HepG2 (cell line): ENCODE data around the gene LSM2. TPM values are rescaled to one million over a fixed set of nuclear protein-coding genes. Genes with fewer than 3 reads are reported as not detected.

Experiments used
- ATAC-seq: fragments of 200-7000 bp; cut with Tn5 transposase; 3 replicates; pipeline ENCODE4 v1.9.1; 2020; ENCODE audit warnings: mild to moderate bottlenecking, moderate library complexity
- BruUV-seq: library from RNA; stranded (reverse); fragments of 400-500 nt; replicated peaks from 2 replicates; lab custom pipeline; 2021; lab: Mats Ljungman, UMichigan
- CTCF ChIA-PET: fragments of 300-600 bp; formaldehyde crosslinking; extraction: SDS; loops from one replicate; lab custom pipeline; 2021; ENCODE audit warnings: low total read pairs, inconsistent platforms, low intra/inter-chr PET ratio; lab: Yijun Ruan, JAX
- POLR2A ChIA-PET: fragments of 350-600 bp; sonication (Branson Sonifier 250); formaldehyde crosslinking; loops from one replicate; lab custom pipeline; 2020; ENCODE audit warnings: antibody characterized with exemption, inconsistent platforms; lab: Yijun Ruan, JAX
- DNase-seq: peaks from one replicate; pipeline ENCODE4 v3.0.0-alpha.2; 2015; ENCODE audit warnings: low spot score
- FAIRE-seq: peaks from 3 replicates; lab custom pipeline; 2011; peaks lifted over from hg19 to GRCh38; lab: Jason Lieb, UNC
- H2AFZ ChIP-seq: one replicate; pipeline ENCODE4 v1.6.1; 2011; ENCODE audit warnings: low read length, inconsistent platforms
- H3K27ac ChIP-seq: fragments of 300-600 bp; 3 replicates; pipeline ENCODE4 v1.8.0; 2011; ENCODE audit warnings: mixed run types, mild to moderate bottlenecking, mixed read lengths, low read length, inconsistent platforms; ENCODE audit not compliant: insufficient read depth; ENCODE audit errors: extremely low read length
- H3K27me3 ChIP-seq, 2 experiments: fragments of 200-600 bp in 1 of 2; 2 replicates in 1 of 2; 3 replicates in 1 of 2; pipeline versions ENCODE4 v1.6.0 to v1.8.0; 2011; ENCODE audit warnings: low read length in 2 of 2, mild to moderate bottlenecking in 2 of 2, moderate library complexity in 2 of 2, inconsistent platforms in 1 of 2; ENCODE audit not compliant: insufficient read depth in 2 of 2, control insufficient read depth in 1 of 2
- H3K36me3 ChIP-seq, 2 experiments: fragments of 200-600 bp in 1 of 2; replicated peaks in 1 of 2; 2 replicates in 1 of 2; 3 replicates in 1 of 2; pipeline versions ENCODE4 v1.5.1 to v1.8.0; 2011; ENCODE audit warnings: low read length in 2 of 2, inconsistent platforms in 1 of 2; ENCODE audit not compliant: insufficient read depth in 2 of 2, control insufficient read depth in 1 of 2
- H3K4me1 ChIP-seq: 2 replicates; pipeline ENCODE4 v1.5.1; 2012; ENCODE audit warnings: low read length, inconsistent platforms; ENCODE audit not compliant: insufficient read depth
- H3K4me2 ChIP-seq: 2 replicates; pipeline ENCODE4 v1.6.0; 2011; ENCODE audit warnings: low read depth, low read length, inconsistent platforms
- H3K4me3 ChIP-seq, 3 experiments: fragments of 200-600 bp in 1 of 3; sonication (generic), shearing (Covaris generic) in 1 of 3; replicated peaks in 1 of 3; 2 replicates each; pipeline ENCODE4 v1.5.1; 2011 to 2016; ENCODE audit warnings: low read length in 3 of 3, inconsistent platforms in 2 of 3, low read depth in 2 of 3, mild to moderate bottlenecking in 2 of 3, control low read depth in 1 of 3, mixed read lengths in 1 of 3; ENCODE audit not compliant: insufficient read depth in 1 of 3
- H3K79me2 ChIP-seq: one replicate; pipeline ENCODE4 v1.6.1; 2011; ENCODE audit warnings: low read length, inconsistent platforms; ENCODE audit not compliant: insufficient read depth
- H3K9ac ChIP-seq: 2 replicates; pipeline ENCODE4 v1.6.0; 2011; ENCODE audit warnings: mild to moderate bottlenecking, low read depth, low read length, inconsistent platforms; ENCODE audit not compliant: insufficient read depth
- H3K9me3 ChIP-seq: 2 replicates; pipeline ENCODE4 v1.5.1; 2012; ENCODE audit warnings: mild to moderate bottlenecking, low read length
- H4K20me1 ChIP-seq: 2 replicates; pipeline ENCODE4 v1.6.0; 2011; ENCODE audit warnings: inconsistent platforms, mild to moderate bottlenecking, low read length, moderate library complexity; ENCODE audit not compliant: insufficient read depth
- ADNP ChIP-seq: sonication (generic); formaldehyde crosslinking; IDR thresholded peaks from 2 replicates; pipeline ENCODE4 v1.4.0; 2020; ENCODE audit warnings: missing genetic modification reagents
- HNRNPH1 ChIP-seq: fragments of 200-400 bp; formaldehyde crosslinking; optimal IDR thresholded peaks from 2 replicates; pipeline ENCODE3; 2017; ENCODE audit warnings: mild to moderate bottlenecking, low read depth, low read length
- HOXA7 ChIP-seq: sonication (generic); formaldehyde crosslinking; IDR thresholded peaks from 2 replicates; pipeline ENCODE4 v1.8.1; 2022; ENCODE audit warnings: mild to moderate bottlenecking, missing genetic modification reagents, moderate library complexity
- REXO4 ChIP-seq: sonication (generic); formaldehyde crosslinking; IDR thresholded peaks from 2 replicates; pipeline ENCODE4 v1.8.0; 2022; ENCODE audit warnings: missing genetic modification reagents, mild to moderate bottlenecking, borderline replicate concordance
- TEAD3 ChIP-seq: optimal IDR thresholded peaks from 2 replicates; pipeline ENCODE3; 2016; ENCODE audit warnings: borderline replicate concordance
- ZNF709 ChIP-seq: sonication (generic); formaldehyde crosslinking; IDR thresholded peaks from 2 replicates; pipeline ENCODE4 v1.5.0; 2020; ENCODE audit warnings: mild to moderate bottlenecking, missing genetic modification reagents
- WGBS: methylation state at CpG from one replicate; pipeline ENCODE4 v1.1.6; 2017; ENCODE audit warnings: low lambda C conversion rate; 5-methylcytosine and 5-hydroxymethylcytosine counted together
- in situ Hi-C: cut with HindIII; loops from 2 replicates; pipeline ENCODE4 v1.10.0; 2017; ENCODE audit warnings: low pct_unique_long_range_greater_than_20kb; ENCODE audit not compliant: extremely low pct_ligation_motif_present
- intact Hi-C: fragments of 100-400 bp; cut with micrococcal nuclease; formaldehyde crosslinking; loops from one replicate; pipeline ENCODE4 v1.10.0; 2022; ENCODE audit not compliant: unreplicated experiment
- polyA plus RNA-seq, 8 experiments: library from polyadenylated mRNA; depleted of rRNA in 3 of 8; stranded (reverse) in 7 of 8; unstranded in 1 of 8; fragments of >200 nt; fragmentation: Illumina TruSeq in 4 of 8; extraction: Trizol in 4 of 8; gene quantifications; 2 replicates each; pipeline versions ENCODE4 v1.2.1 to v1.2.3, GENCODE V29; 2011 to 2016; ENCODE audit warnings: low read depth in 4 of 8, missing spikeins in 1 of 8, mixed read lengths in 1 of 8; ENCODE audit not compliant: insufficient read depth in 1 of 8
- total RNA-seq, 5 experiments: library from RNA; depleted of rRNA; stranded (reverse); fragments of >200 nt; fragmentation: Illumina TruSeq; extraction: Trizol; gene quantifications; 2 replicates each; pipeline ENCODE4 v1.2.3, GENCODE V29; 2016; ENCODE audit warnings: low read depth in 1 of 5
- TF ChIP-seq, protein P1 (sequence below), 2 experiments: fragments of 450-650 bp in 1 of 2; sonication (generic) in 1 of 2; formaldehyde crosslinking in 1 of 2; IDR thresholded peaks; 2 replicates each; pipeline versions ENCODE4 v1.6.1 to v1.8.0; 2016 to 2022; ENCODE audit warnings: antibody characterized with exemption in 1 of 2, mild to moderate bottlenecking in 1 of 2, missing genetic modification reagents in 1 of 2

LSM2 gene
- total and polyA plus RNA-seq, 2 of the 13 experiments (the other 11 are each of a cell fraction or from before 2014, with no cell fraction given), result 69.4 to 90.5 TPM

DNA sequence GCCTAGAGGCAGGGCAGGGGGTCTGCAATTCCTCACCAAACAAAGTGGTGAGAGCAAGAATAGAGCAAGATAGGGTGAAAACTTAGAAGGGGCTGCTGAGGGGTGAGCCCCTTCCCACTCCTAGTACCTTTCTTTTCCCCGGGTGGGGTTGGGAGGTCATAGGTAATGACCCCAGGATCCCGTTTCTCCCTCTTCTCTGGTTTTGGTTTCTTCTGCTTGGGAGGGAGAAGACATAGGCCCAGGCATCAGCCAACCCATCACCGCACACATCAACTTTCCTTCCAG lies 14.7 kb downstream of the LSM2 start:
- TF ChIP-seq ADNP (CRISPR knock-in tag) (no peak), ZNF709 (CRISPR knock-in tag) (no peak), HOXA7 (CRISPR knock-in tag) (no peak), HNRNPH1 (no peak), REXO4 (CRISPR knock-in tag) (no peak), TEAD3 (CRISPR knock-in tag) (no peak)
- TF ChIP-seq, protein P1, sequence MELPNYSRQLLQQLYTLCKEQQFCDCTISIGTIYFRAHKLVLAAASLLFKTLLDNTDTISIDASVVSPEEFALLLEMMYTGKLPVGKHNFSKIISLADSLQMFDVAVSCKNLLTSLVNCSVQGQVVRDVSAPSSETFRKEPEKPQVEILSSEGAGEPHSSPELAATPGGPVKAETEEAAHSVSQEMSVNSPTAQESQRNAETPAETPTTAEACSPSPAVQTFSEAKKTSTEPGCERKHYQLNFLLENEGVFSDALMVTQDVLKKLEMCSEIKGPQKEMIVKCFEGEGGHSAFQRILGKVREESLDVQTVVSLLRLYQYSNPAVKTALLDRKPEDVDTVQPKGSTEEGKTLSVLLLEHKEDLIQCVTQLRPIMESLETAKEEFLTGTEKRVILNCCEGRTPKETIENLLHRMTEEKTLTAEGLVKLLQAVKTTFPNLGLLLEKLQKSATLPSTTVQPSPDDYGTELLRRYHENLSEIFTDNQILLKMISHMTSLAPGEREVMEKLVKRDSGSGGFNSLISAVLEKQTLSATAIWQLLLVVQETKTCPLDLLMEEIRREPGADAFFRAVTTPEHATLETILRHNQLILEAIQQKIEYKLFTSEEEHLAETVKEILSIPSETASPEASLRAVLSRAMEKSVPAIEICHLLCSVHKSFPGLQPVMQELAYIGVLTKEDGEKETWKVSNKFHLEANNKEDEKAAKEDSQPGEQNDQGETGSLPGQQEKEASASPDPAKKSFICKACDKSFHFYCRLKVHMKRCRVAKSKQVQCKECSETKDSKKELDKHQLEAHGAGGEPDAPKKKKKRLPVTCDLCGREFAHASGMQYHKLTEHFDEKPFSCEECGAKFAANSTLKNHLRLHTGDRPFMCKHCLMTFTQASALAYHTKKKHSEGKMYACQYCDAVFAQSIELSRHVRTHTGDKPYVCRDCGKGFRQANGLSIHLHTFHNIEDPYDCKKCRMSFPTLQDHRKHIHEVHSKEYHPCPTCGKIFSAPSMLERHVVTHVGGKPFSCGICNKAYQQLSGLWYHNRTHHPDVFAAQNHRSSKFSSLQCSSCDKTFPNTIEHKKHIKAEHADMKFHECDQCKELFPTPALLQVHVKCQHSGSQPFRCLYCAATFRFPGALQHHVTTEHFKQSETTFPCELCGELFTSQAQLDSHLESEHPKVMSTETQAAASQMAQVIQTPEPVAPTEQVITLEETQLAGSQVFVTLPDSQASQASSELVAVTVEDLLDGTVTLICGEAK (IDR thresholded peaks at IDR 0.05), result no peak
- TF ChIP-seq, protein P1 (CRISPR knock-in tag; IDR thresholded peaks at IDR 0.05), result no peak
- in situ Hi-C loops (no loop called here), intact Hi-C loops (no loop called here)
- H3K9ac ChIP-seq, result no peak overlapping the region
- H3K27ac ChIP-seq, result no peak overlapping the region
- no peak overlapping the region for H3K4me2 ChIP-seq
- ATAC-seq, result no peak
- DNase-seq, result no peak
- no peaks in the 10 kb centered on the region for H3K9me3 ChIP-seq
- H3K36me3 ChIP-seq, result peaks cover 9 to 31% of the 10 kb centered on the region in 2 experiments
- H2AFZ ChIP-seq, result no peak overlapping the region
- H3K27me3 ChIP-seq, result no peaks in the 10 kb centered on the region; a peak in 1 of 5 replicates
- FAIRE-seq, result no peak
- no peaks in the 10 kb centered on the region for H4K20me1 ChIP-seq
- POLR2A ChIA-PET, result interaction anchor here (0.8 to 3.6 kb wide), 12 partner anchors 13 to 132 kb away, joined by 3 to 40 read pairs (median 8); partner anchors contain the start of genes C6orf47, CLIC1, EHMT2 and HSPA1A
- WGBS, result 96% methylated on average over 3 of the region's 3 CpGs
- H3K4me3 ChIP-seq, result no peak overlapping the region
- H3K79me2 ChIP-seq, result peaks cover 22% of the 10 kb centered on the region
- no TSS peak for BruUV-seq
- CTCF ChIA-PET, result interaction anchor here (2.3 to 2.6 kb wide), 2 partner anchors 19 to 38 kb away, joined by 9 to 10 read pairs; no protein-coding TSS in a partner anchor
- peaks cover 25% of the 10 kb centered on the region for H3K4me1 ChIP-seq
